GM04504 (cell line): Measurements from ENCODE around the gene TENT5C.
"Not testable (repeated sequence)": the region's sequence is repeated elsewhere in the genome, so short reads cannot be mapped to it uniquely, and the experiment has no call there.

Experiments
- DNase-seq: peaks from one replicate; pipeline ENCODE4 v3.0.0-alpha.2; 2012; ENCODE audit warnings: low read depth

Gene TENT5C

GRCh38 chr1:117605774-117606648, at the start of gene TENT5C:
Gene TENT5C (plus strand): TSS chr1:117606048. CDS start chr1:117622869, 16,821 bp downstream.
- DNase-seq, result peak; percentile 94

DNA sequence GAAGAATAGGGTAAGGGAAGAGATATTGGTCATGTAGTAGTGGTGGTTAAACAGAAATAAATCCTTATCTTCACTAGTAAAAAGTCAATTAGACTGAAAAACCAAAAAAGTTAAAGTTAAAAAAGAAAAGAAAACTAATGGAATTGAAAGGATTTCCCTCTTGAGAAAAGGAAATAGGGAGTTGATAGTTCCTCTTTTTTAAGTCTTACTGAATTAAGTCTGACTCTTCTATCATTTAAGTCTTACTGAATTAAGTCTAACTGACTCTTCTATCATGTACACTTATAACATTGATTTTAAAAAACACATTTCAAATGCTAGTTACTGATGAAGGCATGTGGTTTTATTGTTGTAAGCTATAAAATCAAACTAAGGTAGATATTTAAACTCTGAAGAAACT, 49.5 kb upstream of the TENT5C start:
- no peak for DNase-seq

- DNase-seq, result no peak
These were observed 48.9 kb upstream of the TENT5C start for GRCh38 chr1:117556976-117557375.

- DNase-seq, result not testable (repeated sequence)
These were observed 47.4 kb upstream of the TENT5C start for GRCh38 chr1:117558451-117558850.

DNA sequence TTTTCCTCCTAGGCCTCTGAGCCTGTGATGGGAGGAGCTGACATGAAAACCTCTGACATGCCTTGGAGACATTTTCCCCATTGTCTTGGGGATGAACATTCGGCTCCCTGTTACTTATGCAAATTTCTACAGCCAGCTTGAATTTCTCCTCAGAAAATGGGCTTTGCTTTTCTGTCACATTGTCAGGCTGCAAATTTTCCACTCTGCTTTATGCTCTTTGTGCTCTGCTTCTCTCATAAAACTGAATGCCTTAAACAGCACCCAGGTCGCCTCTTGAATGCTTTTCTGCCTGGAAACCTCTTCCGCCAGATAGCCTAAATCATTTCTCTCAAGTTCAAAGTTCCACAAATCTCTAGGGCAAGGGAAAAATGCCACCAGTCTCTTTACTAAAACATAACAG, 46.7 kb upstream of the TENT5C start:
- DNase-seq, result no peak

GRCh38 chr1:117559985-117560384, 45.9 kb upstream of the TENT5C start:
- DNase-seq, result no peak

GRCh38 chr1:117561071-117561470, 44.8 kb upstream of the TENT5C start:
- no peak for DNase-seq

DNA sequence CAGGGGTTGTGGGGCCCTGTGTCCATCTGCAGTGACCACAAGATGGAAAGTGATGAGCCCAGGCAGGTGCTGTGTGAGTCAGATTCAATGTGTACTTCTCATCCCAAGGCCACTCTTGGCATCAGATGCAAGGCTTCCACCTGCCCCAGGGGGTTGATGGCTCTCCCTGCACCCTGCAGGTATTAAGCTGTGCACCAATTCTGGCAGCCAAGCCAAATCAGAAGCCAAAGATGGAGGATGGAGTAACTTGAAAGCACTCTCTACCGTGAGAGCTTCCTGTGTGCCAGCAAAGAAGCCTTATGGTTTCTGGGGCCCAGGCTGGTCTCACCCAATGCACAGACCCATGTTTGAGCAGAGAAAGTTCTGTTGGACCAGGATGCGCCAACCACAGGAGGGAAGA, 44.3 kb upstream of the TENT5C start:
- no peak for DNase-seq

GRCh38 chr1:117562581-117563491, 43.0 kb upstream of the TENT5C start:
- DNase-seq, result no peak

GRCh38 chr1:117563492-117563875, 42.4 kb upstream of the TENT5C start:
- no peak for DNase-seq

GRCh38 chr1:117564227-117565075, 41.4 kb upstream of the TENT5C start:
- DNase-seq, result no peak

- DNase-seq, result no peak
These were observed 40.7 kb upstream of the TENT5C start for GRCh38 chr1:117565076-117565556.

DNA sequence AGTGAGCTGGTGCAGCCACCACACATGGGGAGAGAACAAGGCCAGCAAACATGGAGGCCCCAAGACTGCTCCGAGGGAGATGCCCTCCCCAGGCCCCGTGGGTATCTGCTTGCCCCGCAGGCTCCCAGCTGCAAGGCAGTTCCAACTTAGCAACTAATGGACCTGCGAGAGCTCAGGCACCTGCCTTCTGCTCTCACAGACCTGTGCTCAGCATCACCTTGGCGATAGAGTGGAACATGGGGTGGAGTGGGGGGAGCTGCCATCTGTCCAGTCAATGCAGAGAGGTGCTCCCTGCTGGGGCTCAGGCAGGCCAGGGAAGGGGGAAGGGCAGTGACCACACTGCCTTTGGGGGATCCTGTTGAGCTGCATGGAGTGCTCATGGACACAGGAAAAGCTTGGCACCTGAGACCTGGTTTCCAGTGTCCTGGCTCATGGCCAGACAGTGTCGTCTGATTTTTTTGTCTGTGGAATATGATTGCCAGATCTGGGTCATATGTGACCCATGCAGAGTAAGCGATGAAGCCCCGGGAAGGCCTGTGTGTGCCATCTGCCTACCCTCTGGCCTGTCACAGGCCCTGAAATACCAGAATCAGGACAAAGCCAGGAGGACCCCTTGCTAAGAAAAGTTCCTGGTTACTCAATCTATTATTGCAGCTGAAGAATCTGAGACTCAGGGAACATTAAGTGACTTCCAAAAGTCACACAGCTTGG, 39.9 kb upstream of the TENT5C start:
- DNase-seq, result no peak

DNA sequence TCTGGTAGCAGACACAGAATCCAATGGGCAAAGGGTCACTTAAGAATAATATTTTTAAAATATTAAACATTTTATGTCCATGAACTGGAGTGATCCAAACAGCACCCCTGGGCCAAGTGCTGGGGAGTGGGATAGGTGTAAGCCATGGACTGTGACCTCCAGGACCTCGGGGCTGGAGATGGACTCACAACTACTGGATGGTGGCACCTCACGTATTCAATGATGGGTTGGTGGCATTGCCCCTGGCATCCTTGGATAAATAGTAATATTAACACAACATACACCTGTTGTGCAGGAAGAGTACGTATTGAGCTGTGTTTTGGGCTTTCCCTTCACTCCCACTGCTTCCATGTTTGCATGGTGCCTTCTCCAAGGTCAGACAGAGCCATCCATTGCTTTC, 39.3 kb upstream of the TENT5C start:
- no peak for DNase-seq

- no peak for DNase-seq
These were observed 38.4 kb upstream of the TENT5C start for GRCh38 chr1:117567435-117567834.

GRCh38 chr1:117567976-117568375, 37.9 kb upstream of the TENT5C start:
- DNase-seq, result no peak

GRCh38 chr1:117568999-117569398, 36.8 kb upstream of the TENT5C start:
- no peak for DNase-seq

- DNase-seq, result no peak
These were observed 36.0 kb upstream of the TENT5C start for GRCh38 chr1:117569856-117570255.

GRCh38 chr1:117570988-117571409, 34.8 kb upstream of the TENT5C start:
- DNase-seq, result no peak

DNA sequence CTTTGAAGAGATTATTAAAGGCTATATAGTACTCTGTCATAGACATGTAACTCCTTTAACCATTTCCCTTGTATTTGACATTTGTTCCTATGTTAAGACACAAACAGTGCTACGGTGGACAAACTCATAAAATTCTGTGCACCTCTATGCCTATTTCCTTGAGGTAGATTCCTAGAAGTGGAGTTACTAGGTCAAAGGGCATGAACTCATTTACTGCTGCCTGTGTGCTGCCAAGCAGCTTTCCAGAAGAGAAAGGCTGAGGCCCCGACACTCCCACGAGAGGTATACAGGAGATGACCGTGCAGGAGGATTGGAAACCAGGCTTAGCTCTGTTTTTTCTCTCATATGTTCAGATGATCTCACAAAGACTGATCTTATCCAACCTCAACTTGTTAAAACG, 34.4 kb upstream of the TENT5C start:
- no peak for DNase-seq

DNA sequence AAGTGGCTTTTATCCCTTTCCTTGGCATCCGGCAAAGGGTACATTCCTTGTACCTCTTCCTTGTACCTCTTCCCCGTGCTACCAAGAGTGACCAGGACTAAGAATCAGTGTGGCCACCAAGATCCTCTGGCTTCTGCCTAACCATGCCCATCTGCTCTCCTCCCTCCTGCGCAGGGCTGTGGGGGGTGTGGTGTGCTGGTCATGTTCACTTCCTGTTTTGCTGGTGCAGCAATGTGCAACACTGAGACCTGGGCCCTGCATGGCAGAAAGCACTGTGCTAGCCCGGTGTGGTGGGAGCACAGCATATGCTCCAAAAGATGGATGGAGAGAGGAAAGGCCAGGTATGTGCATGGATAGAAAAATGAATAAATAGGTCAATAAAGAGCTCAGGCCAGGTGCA, 33.3 kb upstream of the TENT5C start:
- DNase-seq, result no peak
